ENCODE data around the gene RAX2.
"Not testable (repeated sequence)": the region's sequence is repeated elsewhere in the genome, so short reads cannot be mapped to it uniquely, and the experiment has no call there.

Gene RAX2

DNA sequence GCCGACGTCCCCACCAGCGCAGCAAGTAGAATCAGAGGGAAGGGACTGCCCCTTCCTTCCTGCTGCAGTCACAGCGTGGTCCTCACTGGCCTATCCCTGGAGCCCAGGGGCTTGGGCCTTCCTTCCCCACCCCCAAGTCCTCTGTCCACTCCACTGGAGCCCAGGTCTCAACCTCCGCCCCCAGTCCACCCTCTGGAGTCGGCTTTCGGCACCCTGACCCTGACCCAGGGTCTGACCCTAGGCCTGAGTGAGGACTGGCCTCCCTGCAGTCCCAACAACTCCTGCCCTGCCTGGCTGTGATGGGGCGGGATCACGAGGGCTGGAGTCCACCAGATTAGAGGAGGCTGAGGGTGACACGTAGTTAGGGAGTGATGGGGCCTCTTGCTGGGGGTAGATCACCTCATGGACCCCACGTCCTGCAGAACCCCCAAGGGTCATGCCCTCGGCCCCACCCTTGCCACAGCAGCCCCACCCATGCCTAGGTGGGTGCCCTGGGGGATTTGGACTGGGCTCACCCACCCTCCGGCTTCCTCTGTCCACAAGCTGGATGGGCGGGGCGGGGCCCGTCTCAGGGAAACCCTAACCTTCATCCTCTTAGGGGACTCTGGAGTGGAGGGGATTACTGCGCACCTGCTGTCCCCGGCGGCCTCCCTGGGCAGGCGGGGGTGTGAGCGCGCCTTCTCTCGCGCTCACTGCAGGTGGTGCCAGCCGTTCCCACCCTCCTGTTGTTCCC, 3.8 kb downstream of the RAX2 start:
- ChIA-PET POLR2A (no interaction called here), CTCF (no interaction called here)
- TF ChIP-seq, protein P1, sequence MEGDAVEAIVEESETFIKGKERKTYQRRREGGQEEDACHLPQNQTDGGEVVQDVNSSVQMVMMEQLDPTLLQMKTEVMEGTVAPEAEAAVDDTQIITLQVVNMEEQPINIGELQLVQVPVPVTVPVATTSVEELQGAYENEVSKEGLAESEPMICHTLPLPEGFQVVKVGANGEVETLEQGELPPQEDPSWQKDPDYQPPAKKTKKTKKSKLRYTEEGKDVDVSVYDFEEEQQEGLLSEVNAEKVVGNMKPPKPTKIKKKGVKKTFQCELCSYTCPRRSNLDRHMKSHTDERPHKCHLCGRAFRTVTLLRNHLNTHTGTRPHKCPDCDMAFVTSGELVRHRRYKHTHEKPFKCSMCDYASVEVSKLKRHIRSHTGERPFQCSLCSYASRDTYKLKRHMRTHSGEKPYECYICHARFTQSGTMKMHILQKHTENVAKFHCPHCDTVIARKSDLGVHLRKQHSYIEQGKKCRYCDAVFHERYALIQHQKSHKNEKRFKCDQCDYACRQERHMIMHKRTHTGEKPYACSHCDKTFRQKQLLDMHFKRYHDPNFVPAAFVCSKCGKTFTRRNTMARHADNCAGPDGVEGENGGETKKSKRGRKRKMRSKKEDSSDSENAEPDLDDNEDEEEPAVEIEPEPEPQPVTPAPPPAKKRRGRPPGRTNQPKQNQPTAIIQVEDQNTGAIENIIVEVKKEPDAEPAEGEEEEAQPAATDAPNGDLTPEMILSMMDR (IDR thresholded peaks at IDR 0.05; ENCODE audit: control extremely low read depth, extremely low read depth, low read depth, missing control alignments), result no peak
- no peak for DNase-seq (ENCODE audit: extremely low spot score)

DNA sequence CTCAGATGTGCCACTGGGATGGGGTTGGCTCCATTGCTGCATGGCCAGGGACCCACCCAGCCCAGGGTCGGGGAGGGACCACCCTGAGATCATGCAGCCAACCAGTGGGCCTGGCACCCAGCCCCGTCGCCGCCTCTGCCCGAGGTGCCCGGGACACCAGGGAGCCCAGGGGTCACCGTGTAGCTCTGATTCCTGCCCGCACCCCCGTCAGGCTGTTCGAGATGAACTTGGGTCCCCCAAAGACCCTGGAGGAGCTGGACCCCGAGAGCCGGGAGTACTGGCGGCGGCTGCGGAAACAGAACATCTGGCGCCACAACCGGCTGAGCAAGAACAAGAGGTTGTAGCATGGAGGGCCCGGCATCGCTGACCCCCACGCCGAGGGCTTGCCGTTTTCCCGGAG, 5.0 kb downstream of the RAX2 start:
- TF ChIP-seq, protein P1 (IDR thresholded peaks at IDR 0.05; ENCODE audit: control extremely low read depth, extremely low read depth, low read depth, missing control alignments), result no peak
- CTCF ChIA-PET, result no interaction called here
- no peak for DNase-seq (ENCODE audit: extremely low spot score)
- POLR2A ChIA-PET, result no interaction called here

DNA sequence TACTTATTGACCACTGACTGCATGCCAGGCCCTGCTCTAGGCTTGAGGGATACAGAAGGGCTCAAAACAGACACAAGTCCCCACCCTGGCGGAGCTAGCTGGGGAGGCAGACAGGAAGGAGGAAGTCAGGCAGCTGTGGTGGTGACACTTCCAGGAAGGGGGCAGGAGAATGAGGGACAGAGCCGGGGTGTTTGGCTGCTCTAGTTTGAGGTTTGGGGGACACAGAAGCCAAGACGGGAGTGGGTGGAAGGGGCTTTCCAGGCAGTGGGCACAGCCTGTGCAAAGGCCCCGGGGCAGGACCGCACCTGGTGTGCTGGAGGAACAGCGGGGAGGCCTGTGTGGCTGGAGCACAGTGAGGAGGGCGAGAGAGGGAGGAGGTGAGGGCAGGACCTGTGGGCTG, 5.5 kb downstream of the RAX2 start:
- CTCF ChIA-PET, result no interaction called here
- DNase-seq (ENCODE audit: extremely low spot score), result no peak
- POLR2A ChIA-PET, result interaction anchor here (0.7 kb wide), 1 partner anchor 8 kb away, joined by 3 read pairs; no protein-coding TSS in a partner anchor
- TF ChIP-seq, protein P1 (IDR thresholded peaks at IDR 0.05; ENCODE audit: control extremely low read depth, extremely low read depth, low read depth, missing control alignments), result no peak

DNA sequence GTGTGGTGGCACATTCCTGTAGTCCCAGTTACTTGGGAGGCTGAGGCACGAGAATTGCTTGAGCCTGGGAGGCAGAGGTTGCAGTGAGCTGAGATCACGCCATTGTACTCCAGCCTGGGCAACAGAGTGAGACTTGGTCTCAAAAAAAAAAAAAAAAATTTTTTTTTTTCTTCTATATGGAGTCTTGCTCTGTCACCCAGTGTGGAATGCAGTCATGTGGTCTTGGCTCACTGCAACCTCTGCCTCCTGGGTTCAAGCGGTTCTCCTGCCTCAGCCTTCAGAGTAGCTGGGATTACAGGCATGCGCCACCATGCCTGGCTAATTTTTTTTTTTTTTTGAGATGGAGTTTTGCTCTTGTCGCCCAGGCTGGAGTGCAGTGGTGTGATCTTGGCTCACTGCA, 6.3 kb downstream of the RAX2 start:
- DNase-seq (ENCODE audit: extremely low spot score); CTCF ChIA-PET: not testable (repeated sequence)
- POLR2A ChIA-PET, result interaction anchor here (0.7 kb wide), 1 partner anchor 9 kb away, joined by 3 read pairs; no protein-coding TSS in a partner anchor

DNA sequence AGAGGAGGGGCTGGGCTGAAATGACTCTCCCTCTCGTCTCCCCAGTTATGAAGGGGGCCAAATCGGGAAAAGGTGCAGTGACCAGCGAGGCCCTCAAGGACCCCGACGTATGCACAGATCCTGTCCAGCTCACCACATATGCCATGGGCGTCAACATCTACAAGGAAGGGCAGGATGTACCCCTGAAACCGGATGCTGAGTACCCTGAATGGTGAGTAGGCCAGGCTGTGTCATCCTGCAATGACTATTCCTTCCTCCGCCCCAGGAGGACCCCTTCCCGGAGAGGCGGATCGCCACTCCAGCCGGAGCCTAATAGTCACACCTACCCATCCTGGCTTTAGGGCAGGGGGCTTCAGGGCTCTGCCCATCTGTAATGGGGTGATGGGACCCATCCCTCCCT, 6.9 kb downstream of the RAX2 start:
- POLR2A ChIA-PET, result no interaction called here
- CTCF ChIA-PET, result no interaction called here
- TF ChIP-seq, protein P1 (IDR thresholded peaks at IDR 0.05; ENCODE audit: control extremely low read depth, extremely low read depth, low read depth, missing control alignments), result no peak
- DNase-seq (ENCODE audit: extremely low spot score), result no peak

DNA sequence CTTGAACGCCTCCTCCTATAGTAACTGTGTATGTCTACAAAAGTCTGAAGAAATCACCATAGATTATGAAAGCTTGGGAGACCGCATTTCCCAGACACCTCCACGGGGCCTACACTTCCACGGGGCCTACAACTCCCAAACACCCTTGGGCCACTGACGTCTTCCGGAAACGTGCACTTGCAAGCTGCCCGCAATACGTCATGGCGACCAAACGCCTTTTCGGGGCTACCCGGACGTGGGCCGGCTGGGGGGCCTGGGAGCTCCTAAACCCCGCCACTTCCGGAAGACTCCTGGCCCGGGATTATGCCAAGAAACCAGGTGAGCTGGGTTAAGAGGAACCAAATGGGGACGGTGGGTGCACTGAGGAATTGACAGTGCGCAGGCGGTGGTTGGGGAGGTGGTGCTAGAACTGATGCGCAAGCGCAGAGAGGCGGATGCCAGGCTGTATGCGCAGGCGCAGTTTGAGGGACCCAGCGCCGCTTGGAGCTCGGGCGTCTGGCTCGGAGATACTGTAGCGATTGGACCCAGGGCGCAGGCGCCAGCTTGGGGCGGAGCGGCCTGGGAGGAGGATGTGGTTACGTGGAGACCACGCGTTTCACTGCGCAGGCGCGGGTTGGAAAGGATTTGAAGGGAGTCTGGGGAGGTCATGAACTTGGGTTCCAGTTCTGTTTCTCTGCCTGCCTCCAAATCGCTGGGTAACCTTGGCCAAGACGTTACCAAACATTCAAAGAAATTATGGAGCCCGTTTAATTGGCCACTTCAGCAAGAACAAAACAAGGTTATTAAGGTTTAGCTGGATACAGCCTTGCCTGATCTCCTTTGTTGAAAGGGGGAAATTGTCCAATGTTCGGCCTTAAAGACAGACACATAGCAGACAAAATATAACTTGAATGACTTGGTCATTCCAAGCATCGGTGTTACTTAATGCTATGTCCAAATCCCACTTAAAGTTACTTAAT, 9.2 kb downstream of the RAX2 start, which contains the start of gene MRPL54:
TSS of gene MRPL54 (plus strand) at position 182 of the 959 bp plus-strand sequence. CDS start at position 201, 19 bp downstream.
- DNase-seq (ENCODE audit: extremely low spot score), result peak; percentile 99
- ChIA-PET POLR2A (interaction anchor here (0.5 to 0.9 kb wide), 5 partner anchors 209 to 1287 kb away, joined by 3 to 7 read pairs (median 4); partner anchors contain the start of genes EEF2 and GADD45B), CTCF (interaction anchor here (0.9 to 2.6 kb wide), 6 partner anchors 10 to 277 kb away, joined by 4 to 19 read pairs (median 6); partner anchors contain the start of genes EEF2 and RAX2)
- TF ChIP-seq, protein P1 (IDR thresholded peaks at IDR 0.05; ENCODE audit: control extremely low read depth, extremely low read depth, low read depth, missing control alignments), result no peak
